VCaP (cell line): Measurements from ENCODE around the gene CIAO2B.

Experiments used
- H3K27ac ChIP-seq: fragments of 450-650 bp; 2 replicates; pipeline ENCODE4 v1.5.1; 2017
- TF ChIP-seq, protein P1 (sequence below): fragments of 450-650 bp; conservative IDR thresholded peaks from 2 replicates; pipeline ENCODE4 v1.5.1; 2017; ENCODE audit warnings: mild to moderate bottlenecking, moderate library complexity

Gene CIAO2B

DNA sequence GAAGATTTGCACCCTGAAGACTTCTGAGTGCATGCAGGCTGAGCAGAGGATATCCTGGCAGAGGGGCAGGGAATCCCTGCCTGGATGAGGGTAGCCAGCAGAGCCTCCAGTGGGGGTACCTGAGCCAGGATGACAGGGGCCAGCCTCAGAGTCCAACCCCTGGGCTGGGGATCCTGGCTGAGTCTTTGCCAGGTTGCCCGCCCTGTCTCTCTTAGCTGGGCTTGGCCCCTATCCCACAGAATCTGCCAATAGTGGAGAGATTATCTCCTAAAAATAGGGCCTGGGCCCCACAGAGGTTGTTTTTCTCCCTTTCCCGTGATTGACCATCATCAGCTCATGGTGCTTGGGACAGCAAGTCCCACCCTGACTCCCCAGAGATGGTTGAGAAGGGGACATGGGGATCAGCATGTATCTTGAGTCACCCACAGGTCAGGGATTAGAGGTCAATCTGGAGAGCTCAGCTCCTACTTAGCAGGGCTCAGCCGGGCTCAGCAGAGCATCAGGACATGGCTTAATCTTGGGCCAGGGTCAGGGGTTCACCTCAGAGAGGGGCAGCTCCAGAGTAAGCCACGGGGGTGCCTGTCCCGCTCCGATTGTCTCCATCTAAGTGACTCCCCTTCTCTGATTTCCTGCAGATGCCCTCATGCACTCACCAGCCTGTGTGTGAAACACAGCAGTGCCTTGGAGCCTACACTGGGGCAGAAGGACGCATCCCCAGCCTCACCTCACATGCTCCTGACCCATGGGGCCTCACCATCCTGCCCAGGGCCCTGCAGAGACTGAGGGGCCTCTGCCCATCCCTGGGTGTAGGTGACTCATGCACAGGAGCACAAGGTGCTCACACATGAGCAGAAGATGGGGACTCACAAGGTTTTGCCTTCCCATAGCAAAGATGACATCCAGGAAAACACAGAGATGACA, 27.0 kb downstream of the CIAO2B start:
- TF ChIP-seq, protein P1, sequence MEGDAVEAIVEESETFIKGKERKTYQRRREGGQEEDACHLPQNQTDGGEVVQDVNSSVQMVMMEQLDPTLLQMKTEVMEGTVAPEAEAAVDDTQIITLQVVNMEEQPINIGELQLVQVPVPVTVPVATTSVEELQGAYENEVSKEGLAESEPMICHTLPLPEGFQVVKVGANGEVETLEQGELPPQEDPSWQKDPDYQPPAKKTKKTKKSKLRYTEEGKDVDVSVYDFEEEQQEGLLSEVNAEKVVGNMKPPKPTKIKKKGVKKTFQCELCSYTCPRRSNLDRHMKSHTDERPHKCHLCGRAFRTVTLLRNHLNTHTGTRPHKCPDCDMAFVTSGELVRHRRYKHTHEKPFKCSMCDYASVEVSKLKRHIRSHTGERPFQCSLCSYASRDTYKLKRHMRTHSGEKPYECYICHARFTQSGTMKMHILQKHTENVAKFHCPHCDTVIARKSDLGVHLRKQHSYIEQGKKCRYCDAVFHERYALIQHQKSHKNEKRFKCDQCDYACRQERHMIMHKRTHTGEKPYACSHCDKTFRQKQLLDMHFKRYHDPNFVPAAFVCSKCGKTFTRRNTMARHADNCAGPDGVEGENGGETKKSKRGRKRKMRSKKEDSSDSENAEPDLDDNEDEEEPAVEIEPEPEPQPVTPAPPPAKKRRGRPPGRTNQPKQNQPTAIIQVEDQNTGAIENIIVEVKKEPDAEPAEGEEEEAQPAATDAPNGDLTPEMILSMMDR = no peak
- H3K27ac ChIP-seq = no peak overlapping the region

DNA sequence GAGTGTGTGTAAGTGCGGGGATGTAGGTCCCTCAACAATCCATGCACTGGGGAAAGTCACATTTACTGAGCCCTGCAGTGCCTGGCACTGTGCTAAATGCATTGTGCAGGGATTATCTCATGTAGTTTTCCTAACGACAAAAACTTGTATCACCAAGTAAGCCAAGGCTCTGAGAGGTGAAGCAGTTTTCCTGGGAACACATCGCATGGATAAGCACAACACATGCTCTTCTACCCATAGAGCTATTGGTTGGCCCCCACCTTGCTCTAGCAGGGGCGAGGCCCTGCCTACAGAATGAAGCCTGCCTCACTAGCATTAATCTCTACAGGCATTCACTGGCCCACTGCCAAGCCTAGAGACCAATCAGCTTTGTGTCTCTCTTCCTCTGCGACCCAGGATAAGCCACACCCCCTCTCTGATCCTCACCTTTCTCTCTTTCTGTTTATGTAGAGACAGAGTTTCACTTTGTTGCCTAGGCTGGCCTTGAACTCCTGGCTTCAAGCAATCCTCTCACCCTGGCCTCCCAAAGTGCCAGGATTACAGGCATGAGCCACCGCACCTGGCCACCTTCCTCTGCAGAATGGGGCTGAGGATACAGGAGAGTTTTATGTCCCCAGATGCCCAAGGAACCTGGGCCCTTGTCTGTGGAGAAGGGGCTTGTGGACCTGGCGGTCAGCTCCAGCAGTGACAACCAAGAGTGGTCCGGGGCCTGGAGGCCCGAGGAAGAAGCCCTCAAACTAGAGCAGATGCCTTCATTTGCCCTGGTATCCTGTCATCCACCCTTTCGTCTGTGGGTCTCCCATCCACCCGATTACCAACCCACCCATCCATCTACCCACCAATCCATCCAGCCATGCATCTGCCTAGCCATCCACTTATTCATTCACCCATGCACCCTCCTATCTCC, 28.3 kb downstream of the CIAO2B start:
- H3K27ac ChIP-seq = no peak overlapping the region
- TF ChIP-seq, protein P1 = no peak

DNA sequence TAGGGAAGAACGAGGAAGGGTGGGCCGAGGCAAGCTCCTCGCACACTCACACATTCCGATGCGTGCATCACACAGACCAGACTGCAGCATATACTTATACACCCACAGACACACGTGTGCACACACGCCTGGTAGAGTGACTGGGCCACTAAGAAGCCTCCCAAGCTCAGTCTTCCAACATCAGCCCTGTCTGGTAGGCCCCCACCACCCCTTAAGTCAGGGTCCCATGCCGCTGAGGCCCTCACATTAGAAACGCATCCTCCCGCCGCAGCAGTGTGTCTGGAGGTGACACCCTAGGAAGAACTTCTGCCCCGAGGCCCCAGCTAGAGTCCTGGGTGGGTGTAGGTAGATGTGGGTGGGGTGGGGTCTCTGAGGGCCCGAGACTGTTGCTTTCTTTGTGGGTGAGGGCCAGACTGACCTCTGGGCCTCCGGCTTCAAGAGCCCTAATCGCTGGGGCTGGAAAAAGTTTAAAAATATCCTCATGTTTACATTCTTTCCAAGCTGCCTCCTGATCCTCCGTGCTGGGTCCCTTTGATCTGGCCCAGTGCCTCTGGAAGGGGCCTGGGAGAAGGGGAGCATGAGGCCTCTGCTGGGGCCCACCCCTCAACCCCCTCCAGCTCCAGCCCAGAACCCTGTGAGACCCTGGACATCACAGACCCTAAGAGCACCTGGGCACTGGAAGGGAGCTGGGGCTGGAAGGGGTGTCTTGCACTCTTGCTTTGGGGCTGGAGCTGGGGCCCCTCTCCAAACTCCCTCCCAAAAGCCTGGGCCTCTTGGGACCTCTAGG, 29.2 kb downstream of the CIAO2B start:
- no peak overlapping the region for H3K27ac ChIP-seq
- TF ChIP-seq, protein P1 = no peak

DNA sequence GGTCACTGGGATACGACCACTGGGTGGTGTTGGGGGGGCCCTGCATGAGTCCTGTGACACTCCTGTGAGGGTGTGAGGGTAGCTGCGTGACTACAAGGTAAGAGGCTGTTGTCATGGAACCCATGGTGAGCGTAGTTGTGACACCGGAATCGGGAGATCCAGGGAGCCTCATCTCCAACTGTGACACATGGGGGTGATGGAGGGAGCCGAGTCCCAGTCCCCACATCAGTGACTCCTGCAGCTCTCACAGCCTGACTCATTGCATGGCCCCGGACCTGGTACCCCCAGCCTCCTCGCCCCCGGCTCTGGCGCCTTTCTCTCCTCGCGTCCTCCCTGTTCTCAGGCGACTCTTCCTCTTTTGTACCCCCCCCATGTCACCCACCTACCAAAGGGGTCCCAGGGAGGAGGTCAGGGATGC, 29.8 kb downstream of the CIAO2B start:
- TF ChIP-seq, protein P1 = no peak

DNA sequence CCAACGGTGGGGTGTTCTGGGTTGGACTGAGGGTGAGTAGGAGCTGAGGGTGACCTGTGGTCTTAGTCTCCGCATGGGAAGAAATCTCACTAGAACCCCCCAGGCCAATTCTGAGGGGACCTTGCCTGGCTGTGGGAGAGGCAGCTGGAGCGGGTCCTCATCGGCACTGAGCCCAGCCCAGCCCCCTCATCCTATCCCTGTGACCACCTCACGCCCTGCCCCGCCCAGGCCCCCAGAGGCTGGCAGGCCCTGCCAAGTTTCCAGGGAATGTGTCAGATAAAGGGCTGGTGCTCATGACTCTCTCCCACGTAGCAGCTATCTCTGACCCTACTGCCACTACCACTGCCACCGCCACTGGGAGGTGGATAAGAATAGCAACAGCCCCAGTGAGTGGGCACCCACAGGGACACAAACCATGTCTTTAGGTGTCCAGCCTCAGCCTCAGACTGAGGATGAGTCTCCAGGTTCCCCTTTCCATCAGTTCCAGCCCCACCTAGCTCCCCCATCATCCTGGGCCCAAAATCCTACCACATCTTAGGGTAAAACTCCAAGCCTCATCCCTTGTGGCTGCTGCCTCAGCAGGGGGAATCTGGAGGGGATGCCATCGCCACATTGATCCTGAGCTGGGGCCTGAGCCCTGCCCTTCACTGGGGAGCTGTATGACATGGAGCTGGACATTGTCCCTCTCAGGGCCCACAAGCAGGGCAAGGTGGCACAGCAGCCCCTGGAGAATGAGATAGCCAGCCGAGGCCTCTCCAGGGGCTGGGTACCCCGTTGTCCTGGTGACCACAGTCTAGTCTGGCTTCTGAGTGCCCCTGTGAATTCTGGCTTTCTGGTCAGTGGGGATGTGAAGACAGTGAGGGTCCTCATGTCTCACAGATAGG, 30.4 kb downstream of the CIAO2B start:
- TF ChIP-seq, protein P1 = no peak
- H3K27ac ChIP-seq = no peak overlapping the region

More for the DNA sequence above, 29.8 kb downstream of the CIAO2B start:
- no peak overlapping the region for H3K27ac ChIP-seq

DNA sequence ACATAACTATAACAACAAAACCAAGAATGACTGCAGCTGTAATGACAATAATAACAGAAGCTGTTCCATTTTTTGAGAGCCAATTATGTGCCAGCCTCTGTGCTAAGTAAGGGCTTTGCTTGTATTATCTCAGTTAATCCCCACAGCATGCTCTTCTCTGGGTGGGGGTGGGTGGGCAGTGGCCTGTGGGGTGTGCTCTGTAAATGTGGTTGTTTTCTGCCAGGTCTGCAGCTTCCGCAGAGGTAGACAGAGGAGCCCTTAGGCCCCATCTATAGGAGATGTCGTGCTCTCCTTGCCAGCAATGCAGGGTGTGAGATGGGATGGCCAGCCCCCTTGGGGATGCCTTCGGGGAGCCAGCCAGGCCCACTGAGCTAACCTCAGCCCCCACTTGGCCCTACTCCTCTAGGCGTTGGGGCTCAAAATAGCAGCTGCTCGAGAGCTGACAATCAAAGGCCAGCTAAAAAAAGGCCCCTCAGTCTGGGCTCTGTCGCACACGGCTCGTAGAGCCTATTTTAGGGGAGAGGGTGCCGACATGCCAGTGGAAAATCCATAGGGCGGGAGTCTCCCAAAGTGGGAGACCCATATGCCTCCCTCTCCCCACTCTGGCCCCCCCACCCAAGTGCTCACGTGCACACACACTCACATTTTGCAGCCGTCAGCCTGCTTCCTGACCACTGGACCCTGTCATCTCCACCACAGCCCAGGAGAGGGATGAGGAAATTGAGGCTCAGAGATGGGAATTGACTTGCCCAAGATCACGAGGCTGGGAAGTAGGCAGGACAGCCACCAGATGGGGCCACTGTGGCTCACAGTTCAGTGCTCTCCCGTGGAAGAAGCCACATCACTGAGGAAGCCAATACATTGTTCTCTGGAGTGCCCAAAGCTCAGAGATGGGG, 31.3 kb downstream of the CIAO2B start:
- TF ChIP-seq, protein P1 = no peak
- no peak overlapping the region for H3K27ac ChIP-seq
